Naive B cell (primary cell): Measurements from ENCODE around the gene LTB. TPM values are rescaled to one million over a fixed set of nuclear protein-coding genes. Genes with fewer than 3 reads are reported as not detected.
"Not testable (repeated sequence)": the region's sequence is repeated elsewhere in the genome, so short reads cannot be mapped to it uniquely, and the experiment has no call there.

ENCODE experiments used
- ATAC-seq, 2 donors: fragments of 150-1000 bp; cut with Tn5 transposase; 2 replicates each; pipeline ENCODE4 v1.10.0; 2021; ENCODE audit warnings: low read depth in 2 of 2, mild to moderate bottlenecking in 2 of 2, moderate library complexity in 2 of 2
- DNase-seq: peaks from one replicate; pipeline ENCODE4 v3.0.0; 2022
- H3K27ac Mint-ChIP-seq, 6 donors: one replicate each; pipeline ENCODE4 v1.8.0; 2020 to 2022; ENCODE audit warnings: mild to moderate bottlenecking in 6 of 6, mixed read lengths in 6 of 6, moderate library complexity in 5 of 6, inconsistent platforms in 2 of 6
- H3K27me3 Mint-ChIP-seq, 3 donors: one replicate each; pipeline ENCODE4 v1.8.0; 2021 to 2022; ENCODE audit warnings: mixed read lengths in 3 of 3, mild to moderate bottlenecking in 1 of 3
- H3K36me3 Mint-ChIP-seq, 2 donors: one replicate each; pipeline ENCODE4 v1.8.0; 2020 to 2022; ENCODE audit warnings: mixed read lengths in 2 of 2, inconsistent platforms in 1 of 2, mild to moderate bottlenecking in 1 of 2
- H3K4me1 Mint-ChIP-seq, 3 donors: one replicate each; pipeline ENCODE4 v1.8.0; 2020 to 2022; ENCODE audit warnings: mixed read lengths in 3 of 3, inconsistent platforms in 1 of 3, mild to moderate bottlenecking in 1 of 3, moderate library complexity in 1 of 3
- H3K4me3 Mint-ChIP-seq, 8 donors: one replicate each; pipeline ENCODE4 v1.8.0; 2020 to 2022; ENCODE audit warnings: mild to moderate bottlenecking in 8 of 8, mixed read lengths in 8 of 8, moderate library complexity in 8 of 8, inconsistent platforms in 2 of 8
- H3K9me3 Mint-ChIP-seq, 7 donors: one replicate each; pipeline ENCODE4 v1.8.0; 2020 to 2022; ENCODE audit warnings: mixed read lengths in 7 of 7, mild to moderate bottlenecking in 5 of 7, inconsistent platforms in 2 of 7, moderate library complexity in 1 of 7
- polyA plus RNA-seq, 6 donors: library from polyadenylated mRNA; unstranded; fragments of 300-500 nt; fragmentation: Illumina TruSeq; gene quantifications; one replicate each; pipeline ENCODE4 v1.2.3, GENCODE V29; 2021; ENCODE audit warnings: low read depth in 6 of 6

The LTB gene
- polyA plus RNA-seq, 6 donors from 2014 or later: 1,940 to 3,141 (median 2,206) TPM

- H3K4me1 Mint-ChIP-seq: peaks cover 67 to 94% (median 78%) of the 10 kb centered on the region in 3 donors
- H3K27me3 Mint-ChIP-seq: no peaks in the 10 kb centered on the region
- peaks cover 5 to 10% of the 10 kb centered on the region in 2 donors for H3K36me3 Mint-ChIP-seq
- peak overlapping the region; percentile 50 to 77 (median 70) for H3K4me3 Mint-ChIP-seq
- peak overlapping the region; percentile 95 to 99 (median 98) for H3K27ac Mint-ChIP-seq
- H3K9me3 Mint-ChIP-seq: no peaks in the 10 kb centered on the region
- no peak for ATAC-seq
- no peak for DNase-seq
Measured at GRCh38 chr6:31567531-31568370, 14.5 kb downstream of the LTB start.

GRCh38 chr6:31560697-31561058, 21.5 kb downstream of the LTB start:
- Mint-ChIP-seq H3K9me3 (no peaks in the 10 kb centered on the region), H3K4me1 (peaks cover 77 to 95% (median 77%) of the 10 kb centered on the region in 3 donors), H3K27me3 (no peaks in the 10 kb centered on the region), H3K27ac (peak overlapping the region; percentile 91 to 99 (median 95)), H3K4me3 (peak overlapping the region; percentile 86 to 99 (median 90)), H3K36me3 (peaks cover 5 to 17% of the 10 kb centered on the region in 2 donors)
- DNase-seq (no peak), ATAC-seq (no peak)

DNA sequence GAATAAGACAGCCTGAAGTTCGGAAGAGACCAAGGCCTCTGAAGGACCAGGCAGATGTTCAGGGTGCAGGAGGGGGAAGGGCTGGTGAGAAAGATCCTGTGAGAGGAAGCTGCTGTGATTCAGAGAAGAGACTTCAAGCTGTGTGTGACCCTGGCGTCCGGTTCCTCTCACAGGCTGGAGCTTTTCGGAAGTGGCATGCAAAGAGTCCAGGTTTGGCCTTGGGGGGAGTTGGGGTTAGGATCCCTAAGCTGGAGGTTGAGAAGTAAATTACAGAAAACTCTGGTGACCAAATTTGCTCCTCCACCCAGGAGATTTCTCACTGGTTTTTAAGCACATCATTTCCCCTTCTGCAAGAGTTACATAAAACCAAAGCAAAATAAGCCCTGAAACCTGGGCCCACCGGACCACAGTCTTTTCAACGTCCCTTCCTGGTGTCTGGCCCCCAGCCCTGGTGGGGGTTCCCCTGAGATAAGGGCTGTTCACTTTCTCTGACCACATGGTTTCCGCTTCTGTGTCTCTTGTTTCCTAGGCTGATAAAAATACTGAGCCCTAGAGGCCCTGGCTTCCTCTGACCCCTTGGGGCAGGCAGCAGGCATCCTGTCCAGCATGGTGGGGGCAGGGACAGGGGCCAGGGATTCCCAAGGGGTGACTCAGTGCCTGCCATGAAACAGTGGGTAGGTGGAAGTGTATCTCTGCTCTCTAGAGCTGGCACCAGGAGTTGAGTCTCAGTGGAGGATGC, 22.1 kb downstream of the LTB start:
- DNase-seq (peak; percentile 77), ATAC-seq (peak; percentile 64 to 69)
- peak overlapping the region; percentile 91 to 99 (median 95) for H3K27ac Mint-ChIP-seq
- H3K4me1 Mint-ChIP-seq: peaks cover 71 to 90% (median 72%) of the 10 kb centered on the region in 3 donors
- no peaks in the 10 kb centered on the region for H3K9me3 Mint-ChIP-seq
- H3K4me3 Mint-ChIP-seq: peak overlapping the region; percentile 86 to 99 (median 90)
- no peaks in the 10 kb centered on the region for H3K27me3 Mint-ChIP-seq
- peaks cover 5 to 17% of the 10 kb centered on the region in 2 donors for H3K36me3 Mint-ChIP-seq

GRCh38 chr6:31559606-31559957, 22.6 kb downstream of the LTB start:
- Mint-ChIP-seq H3K4me1 (peaks cover 66 to 84% (median 69%) of the 10 kb centered on the region in 3 donors), H3K27me3 (no peaks in the 10 kb centered on the region), H3K36me3 (peaks cover 5 to 17% of the 10 kb centered on the region in 2 donors), H3K27ac (peak overlapping the region; percentile 66 to 99 (median 94)), H3K4me3 (peak overlapping the region; percentile 86 to 99 (median 90)), H3K9me3 (no peaks in the 10 kb centered on the region)
- ATAC-seq (peak; percentile 15), DNase-seq (peak; percentile 41)

DNA sequence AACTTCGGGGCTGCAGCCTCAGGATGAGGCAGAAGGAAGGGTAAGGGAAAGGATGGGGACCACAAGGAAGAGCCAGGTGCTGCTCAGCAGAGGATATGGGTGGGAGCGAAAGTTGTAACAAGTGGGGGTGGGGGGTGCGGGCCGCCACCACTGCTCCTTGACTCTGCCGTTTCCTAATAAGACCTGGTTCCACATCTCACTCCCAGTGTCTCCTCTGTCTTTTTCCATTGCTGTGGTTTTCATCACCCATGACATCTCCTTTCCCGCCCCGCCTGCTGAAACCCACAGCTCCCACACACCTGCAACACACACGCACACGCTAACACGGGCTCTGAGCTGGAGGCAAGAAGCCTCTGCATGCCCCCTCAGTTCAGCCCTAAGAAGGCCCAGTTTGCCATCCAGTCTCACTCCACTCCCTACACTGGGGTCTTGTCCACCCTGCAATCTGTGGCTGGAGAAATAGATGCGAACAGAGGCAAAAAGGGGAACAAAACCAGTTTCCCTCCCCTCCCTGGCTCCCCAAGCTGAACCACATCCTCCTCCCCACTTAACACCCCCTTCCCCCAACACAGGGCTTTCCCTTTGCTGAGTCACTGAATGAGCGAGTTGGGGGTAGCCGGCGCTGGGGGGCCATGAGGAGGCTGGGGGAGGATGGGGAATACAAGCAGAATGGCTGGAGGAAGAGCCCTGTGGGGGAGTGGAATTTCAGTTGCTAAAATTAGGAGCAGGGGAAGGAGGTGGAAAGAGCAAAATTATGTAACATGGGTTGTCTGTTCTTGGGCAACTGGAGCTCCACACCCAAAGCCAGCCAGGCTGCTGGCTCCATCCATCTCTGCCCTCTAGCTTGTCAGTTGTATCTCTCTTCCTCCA, 23.4 kb downstream of the LTB start:
- Mint-ChIP-seq H3K36me3 (peaks cover 5 to 13% of the 10 kb centered on the region in 2 donors), H3K27ac (peak overlapping the region; percentile 91 to 99 (median 96)), H3K27me3 (no peaks in the 10 kb centered on the region), H3K4me3 (peak overlapping the region; percentile 86 to 99 (median 90)), H3K9me3 (no peaks in the 10 kb centered on the region), H3K4me1 (peaks cover 62 to 81% (median 67%) of the 10 kb centered on the region in 3 donors)
- ATAC-seq (peak; percentile 71 to 79), DNase-seq (peak; percentile 84)

DNA sequence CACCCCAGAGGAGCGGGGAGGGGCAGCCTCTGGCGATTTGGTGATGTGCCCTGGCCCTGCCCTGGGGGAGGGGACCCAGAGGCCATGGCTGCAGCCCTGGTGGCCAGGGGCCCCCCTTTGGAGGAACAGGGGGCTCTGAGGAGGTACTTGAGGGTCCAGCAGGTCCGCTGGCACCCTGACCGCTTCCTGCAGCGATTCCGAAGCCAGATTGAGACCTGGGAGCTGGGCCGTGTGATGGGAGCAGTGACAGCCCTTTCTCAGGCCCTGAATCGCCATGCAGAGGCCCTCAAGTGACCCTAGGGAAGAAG, 24.0 kb downstream of the LTB start:
- peaks cover 5 to 7% of the 10 kb centered on the region in 2 donors for H3K36me3 Mint-ChIP-seq
- H3K4me1 Mint-ChIP-seq: peaks cover 58 to 75% (median 64%) of the 10 kb centered on the region in 3 donors
- ATAC-seq: no peak
- DNase-seq: no peak
- H3K4me3 Mint-ChIP-seq: peak overlapping the region in 6 of 8 donors; percentile 12 to 99 (median 90)
- H3K27me3 Mint-ChIP-seq: no peaks in the 10 kb centered on the region
- peak overlapping the region in 4 of 6 donors; percentile 26 to 99 (median 90) for H3K27ac Mint-ChIP-seq
- H3K9me3 Mint-ChIP-seq: no peaks in the 10 kb centered on the region

DNA sequence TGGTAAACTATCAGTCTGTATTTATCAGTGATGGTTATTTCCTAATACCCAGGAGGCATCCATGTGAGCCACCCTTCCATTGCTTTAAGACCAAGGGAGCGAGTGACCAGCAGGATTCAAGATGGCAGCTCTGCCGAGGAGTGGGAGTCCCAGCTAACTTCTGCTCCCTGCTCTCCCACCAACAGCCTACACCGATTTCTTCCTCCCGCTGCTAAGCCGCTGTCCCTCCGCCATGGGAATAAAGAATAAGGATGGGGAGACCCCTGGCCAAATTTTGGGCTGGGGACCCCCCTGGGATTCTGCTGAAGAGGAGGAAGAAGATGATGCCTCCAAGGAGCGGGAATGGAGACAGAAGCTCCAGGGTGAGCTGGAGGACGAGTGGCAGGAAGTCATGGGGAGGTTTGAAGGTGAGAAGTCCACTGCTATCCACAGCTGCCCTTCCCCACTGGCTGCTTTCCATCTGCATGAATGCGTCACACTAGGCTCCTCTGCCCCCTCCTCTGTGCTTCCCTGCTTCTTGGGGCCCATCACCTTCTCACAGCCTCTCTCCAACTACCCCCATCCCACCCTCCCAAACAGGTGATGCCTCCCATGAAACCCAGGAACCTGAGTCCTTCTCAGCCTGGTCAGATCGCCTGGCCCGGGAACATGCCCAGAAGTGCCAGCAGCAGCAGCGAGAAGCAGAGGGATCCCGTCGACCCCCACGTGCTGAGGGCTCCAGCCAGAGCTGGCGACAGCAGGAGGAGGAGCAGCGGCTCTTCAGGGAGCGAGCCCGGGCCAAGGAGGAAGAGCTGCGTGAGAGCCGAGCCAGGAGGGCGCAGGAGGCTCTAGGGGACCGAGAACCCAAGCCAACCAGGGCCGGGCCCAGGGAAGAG, 24.5 kb downstream of the LTB start:
- H3K4me1 Mint-ChIP-seq: peaks cover 52 to 69% (median 59%) of the 10 kb centered on the region in 3 donors
- H3K9me3 Mint-ChIP-seq: no peaks in the 10 kb centered on the region
- peak overlapping the region in 7 of 8 donors; percentile 12 to 98 (median 86) for H3K4me3 Mint-ChIP-seq
- H3K27ac Mint-ChIP-seq: peak overlapping the region; percentile 26 to 91 (median 74)
- no peak for ATAC-seq
- no peak for DNase-seq
- H3K36me3 Mint-ChIP-seq: peaks cover 0 to 7% of the 10 kb centered on the region in 2 donors
- H3K27me3 Mint-ChIP-seq: no peaks in the 10 kb centered on the region

DNA sequence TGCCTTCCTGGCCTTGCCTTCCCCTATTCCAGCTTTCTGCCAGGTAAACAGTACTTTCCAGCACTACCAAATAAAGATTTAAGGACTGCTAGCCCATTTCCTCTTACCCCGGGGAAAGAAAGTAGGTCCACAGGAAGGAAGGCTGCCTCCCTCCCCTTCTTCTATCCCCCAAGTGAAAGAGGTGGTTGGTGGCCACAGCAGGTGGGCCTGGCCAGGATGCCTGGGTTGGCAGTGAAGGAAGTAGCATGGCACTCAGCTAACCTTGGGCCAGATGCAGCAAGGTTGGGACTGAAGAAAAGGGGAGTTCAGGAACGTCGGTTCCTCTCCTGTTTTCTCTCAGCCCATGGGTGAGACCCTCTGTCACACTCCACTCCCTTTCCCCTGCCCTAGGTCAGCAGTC, 25.9 kb downstream of the LTB start:
- H3K4me1 Mint-ChIP-seq: peaks cover 45 to 66% (median 53%) of the 10 kb centered on the region in 3 donors
- no peaks in the 10 kb centered on the region for H3K9me3 Mint-ChIP-seq
- H3K36me3 Mint-ChIP-seq: no peaks in the 10 kb centered on the region
- DNase-seq (no peak), ATAC-seq (no peak)
- no peaks in the 10 kb centered on the region for H3K27me3 Mint-ChIP-seq
- no peak overlapping the region for H3K27ac Mint-ChIP-seq
- peak overlapping the region in 5 of 8 donors; percentile 23 to 61 (median 45) for H3K4me3 Mint-ChIP-seq

GRCh38 chr6:31551371-31551770, 30.9 kb downstream of the LTB start:
- peak overlapping the region; percentile 56 to 92 (median 83) for H3K4me3 Mint-ChIP-seq
- not testable (repeated sequence) for H3K36me3 Mint-ChIP-seq, H3K9me3 Mint-ChIP-seq, H3K27me3 Mint-ChIP-seq
- peak; percentile 13 to 26 for ATAC-seq
- DNase-seq: peak; percentile 74
- peaks cover 24 to 52% (median 29%) of the 10 kb centered on the region in 3 donors for H3K4me1 Mint-ChIP-seq
- peak overlapping the region; percentile 63 to 88 (median 78) for H3K27ac Mint-ChIP-seq

DNA sequence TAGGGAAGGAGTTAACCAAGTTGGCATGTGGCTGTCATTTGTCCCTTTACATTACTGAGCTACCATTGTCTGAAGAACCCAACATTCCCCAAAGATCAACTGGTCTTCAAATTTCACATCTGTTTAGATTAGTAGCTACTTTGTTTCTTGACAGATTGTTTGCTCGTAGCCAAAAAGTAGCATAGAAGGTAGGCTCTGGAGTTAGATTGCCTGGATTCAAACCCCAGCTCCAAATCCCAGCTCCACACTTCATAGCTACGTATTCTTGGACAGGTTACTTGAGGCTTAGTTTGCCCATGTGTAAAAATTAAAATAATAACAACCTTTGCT, 33.7 kb downstream of the LTB start:
- Mint-ChIP-seq H3K36me3 (peaks cover 0 to 5% of the 10 kb centered on the region in 2 donors), H3K27me3 (no peaks in the 10 kb centered on the region), H3K27ac (peak overlapping the region; percentile 8 to 98 (median 76)), H3K4me1 (peaks cover 26 to 49% (median 27%) of the 10 kb centered on the region in 3 donors), H3K9me3 (no peaks in the 10 kb centered on the region), H3K4me3 (peak overlapping the region in 2 of 8 donors; percentile 50 to 84)
- no peak for ATAC-seq
- no peak for DNase-seq

DNA sequence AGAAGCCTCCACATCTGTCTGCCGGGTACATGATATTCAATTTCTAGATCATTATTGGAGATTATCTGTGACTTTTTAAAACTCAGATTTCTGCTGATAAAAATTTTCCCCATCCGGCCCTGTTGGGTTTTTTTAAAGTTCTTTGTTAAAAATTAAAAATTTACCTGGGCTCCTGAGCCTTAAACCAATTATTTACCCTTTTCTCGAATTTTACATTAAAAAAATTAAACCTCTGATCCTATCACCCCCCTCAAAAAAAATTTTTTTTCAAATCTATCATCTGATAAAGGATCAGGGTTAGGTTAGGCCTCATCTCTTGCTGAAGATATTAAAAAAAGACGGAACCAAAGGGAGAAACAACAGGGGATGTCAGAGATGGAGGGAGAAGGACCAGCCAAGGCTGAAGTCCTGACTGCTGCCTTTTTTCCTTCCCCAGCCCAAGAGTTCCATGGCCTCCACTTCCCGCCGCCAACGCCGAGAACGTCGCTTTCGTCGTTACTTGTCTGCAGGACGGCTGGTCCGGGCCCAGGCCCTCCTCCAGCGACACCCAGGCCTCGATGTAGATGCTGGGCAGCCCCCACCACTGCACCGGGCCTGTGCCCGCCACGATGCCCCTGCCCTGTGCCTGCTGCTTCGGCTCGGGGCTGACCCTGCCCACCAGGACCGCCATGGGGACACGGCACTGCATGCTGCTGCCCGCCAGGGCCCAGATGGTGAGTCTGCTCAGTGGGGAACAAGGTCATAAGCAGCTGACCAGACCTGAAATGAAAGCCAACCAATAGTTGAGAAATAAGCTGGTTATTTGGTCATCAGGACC, 34.3 kb downstream of the LTB start:
- peak overlapping the region; percentile 83 to 98 (median 96) for H3K27ac Mint-ChIP-seq
- peak overlapping the region; percentile 84 to 95 (median 91) for H3K4me3 Mint-ChIP-seq
- H3K27me3 Mint-ChIP-seq: no peaks in the 10 kb centered on the region
- H3K4me1 Mint-ChIP-seq: peaks cover 26 to 51% (median 27%) of the 10 kb centered on the region in 3 donors
- no peaks in the 10 kb centered on the region for H3K9me3 Mint-ChIP-seq
- ATAC-seq: no peak
- peaks cover 0 to 5% of the 10 kb centered on the region in 2 donors for H3K36me3 Mint-ChIP-seq
- DNase-seq: no peak
